ENCODE measurements around the gene DHRSX.

Gene DHRSX

DNA sequence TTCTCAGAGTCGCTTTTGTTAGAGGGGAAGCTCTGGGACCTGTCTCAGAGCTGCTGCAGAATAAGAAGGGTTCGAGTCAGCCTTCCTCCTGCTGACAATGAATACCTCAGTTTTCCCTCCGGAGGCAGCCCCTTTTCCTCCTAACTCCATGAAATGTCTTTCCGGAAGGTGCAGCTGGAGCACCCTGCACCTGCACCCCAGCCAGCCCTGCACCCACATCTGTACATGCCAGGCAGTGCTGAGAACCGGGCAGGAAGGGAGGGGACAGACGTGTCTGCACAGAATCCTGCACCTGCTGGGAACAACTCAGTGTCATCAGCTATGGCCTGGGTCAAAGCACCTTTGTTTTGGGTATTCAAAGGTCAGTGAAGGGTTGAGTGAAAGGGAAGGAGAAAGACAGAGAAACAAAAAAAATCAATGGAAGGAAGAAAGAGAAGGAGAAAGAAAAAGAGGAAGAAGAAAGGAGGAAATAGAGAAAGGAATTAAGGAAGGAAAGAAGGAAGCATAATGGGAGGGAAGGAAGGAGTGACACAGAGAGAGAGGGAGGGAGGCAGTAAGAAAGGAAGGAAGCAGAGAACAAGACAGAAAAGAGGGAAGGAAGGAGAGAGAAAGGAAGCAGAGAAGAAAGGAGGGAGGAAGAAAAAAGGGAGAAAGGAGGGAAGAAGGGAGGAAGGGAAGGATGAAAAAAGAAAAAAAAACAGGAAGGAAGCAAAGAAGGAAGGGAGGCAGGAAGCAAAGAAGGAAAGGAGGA, 273.7 kb downstream of the DHRSX start:
- no peak overlapping the region for H4K8ac ChIP-seq (ENCODE audit: low read depth, low read length)
- H2BK120ac ChIP-seq (ENCODE audit: low read depth, low read length): no peak overlapping the region
- no peak overlapping the region for H3K4me3 ChIP-seq (ENCODE audit: low read length)
- no peak overlapping the region for H2AK5ac ChIP-seq (ENCODE audit: low read length)
- H3K4me1 ChIP-seq (ENCODE audit: control insufficient read depth, low read depth, low read length): no peaks in the 10 kb centered on the region
- H3K18ac ChIP-seq (ENCODE audit: low read length): no peak overlapping the region
- H3K4me2 ChIP-seq (ENCODE audit: low read length): no peak overlapping the region
- no peaks in the 10 kb centered on the region for H3K79me2 ChIP-seq (ENCODE audit: control insufficient read depth, insufficient read depth, low read length)
- no peaks in the 10 kb centered on the region for H3K27me3 ChIP-seq (ENCODE audit: insufficient read depth, low read length, poor library complexity)
- H3K36me3 ChIP-seq (ENCODE audit: control insufficient read depth, insufficient read depth, low read length): no peaks in the 10 kb centered on the region
- H3K79me1 ChIP-seq (ENCODE audit: low read length): no peaks in the 10 kb centered on the region
- H2BK5ac ChIP-seq (ENCODE audit: low read length): no peak overlapping the region
- H3K56ac ChIP-seq (ENCODE audit: low read length): no peak overlapping the region
- H2BK15ac ChIP-seq (replicated peaks; ENCODE audit: low read depth): no peak overlapping the region
- H4K5ac ChIP-seq (ENCODE audit: low read length): no peak overlapping the region
- H3K9ac ChIP-seq (ENCODE audit: low read length): no peak overlapping the region
- no peak for DNase-seq
- no peak overlapping the region for H3K27ac ChIP-seq (ENCODE audit: low read depth, low read length)
- H3K4ac ChIP-seq (ENCODE audit: low read depth, low read length): no peak overlapping the region
- WGBS (ENCODE audit: extremely low coverage, insufficient coverage, low lambda C conversion rate): no CpG with 5 or more reads among the region's 6 CpGs
- H3K23ac ChIP-seq (ENCODE audit: low read length): no peak overlapping the region

DNA sequence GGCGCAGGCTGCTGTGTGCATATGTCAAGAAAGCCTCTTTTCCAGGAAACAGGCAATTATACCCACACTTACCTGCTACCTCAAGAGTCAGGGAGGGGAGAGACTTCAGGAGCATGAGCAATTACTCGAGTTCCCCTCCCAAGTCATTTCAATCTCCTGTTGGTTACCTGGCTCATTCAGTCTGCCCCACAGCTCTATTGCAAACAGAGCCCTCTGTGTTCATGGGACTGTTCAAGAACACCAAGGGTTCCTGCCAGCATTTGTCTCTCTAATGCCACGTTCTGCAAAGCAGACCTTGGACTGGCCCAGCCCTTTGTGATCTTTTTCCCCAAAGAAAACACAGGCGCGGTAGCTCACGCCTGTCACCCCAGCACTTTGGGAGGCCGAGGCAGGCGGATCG, 274.6 kb downstream of the DHRSX start:
- Histone ChIP-seq H4K5ac (ENCODE audit: low read length) (no peak overlapping the region), H2BK5ac (ENCODE audit: low read length) (no peak overlapping the region), H2BK120ac (ENCODE audit: low read depth, low read length) (no peak overlapping the region), H3K4ac (ENCODE audit: low read depth, low read length) (no peak overlapping the region), H3K23ac (ENCODE audit: low read length) (no peak overlapping the region), H3K79me2 (ENCODE audit: control insufficient read depth, insufficient read depth, low read length) (no peaks in the 10 kb centered on the region), H4K8ac (ENCODE audit: low read depth, low read length) (no peak overlapping the region), H3K18ac (ENCODE audit: low read length) (no peak overlapping the region), H3K4me3 (ENCODE audit: low read length) (no peak overlapping the region), H3K79me1 (ENCODE audit: low read length) (no peaks in the 10 kb centered on the region), H3K56ac (ENCODE audit: low read length) (no peak overlapping the region), H2AK5ac (ENCODE audit: low read length) (no peak overlapping the region), H3K4me2 (ENCODE audit: low read length) (no peak overlapping the region), H3K27me3 (ENCODE audit: insufficient read depth, low read length, poor library complexity) (no peaks in the 10 kb centered on the region), H3K9ac (ENCODE audit: low read length) (no peak overlapping the region), H2BK15ac (replicated peaks; ENCODE audit: low read depth) (no peak overlapping the region), H3K4me1 (ENCODE audit: control insufficient read depth, low read depth, low read length) (no peaks in the 10 kb centered on the region), H3K27ac (ENCODE audit: low read depth, low read length) (no peak overlapping the region), H3K36me3 (ENCODE audit: control insufficient read depth, insufficient read depth, low read length) (no peaks in the 10 kb centered on the region)
- no CpG with 5 or more reads among the region's 9 CpGs for WGBS (ENCODE audit: extremely low coverage, insufficient coverage, low lambda C conversion rate)
- DNase-seq: no peak

DNA sequence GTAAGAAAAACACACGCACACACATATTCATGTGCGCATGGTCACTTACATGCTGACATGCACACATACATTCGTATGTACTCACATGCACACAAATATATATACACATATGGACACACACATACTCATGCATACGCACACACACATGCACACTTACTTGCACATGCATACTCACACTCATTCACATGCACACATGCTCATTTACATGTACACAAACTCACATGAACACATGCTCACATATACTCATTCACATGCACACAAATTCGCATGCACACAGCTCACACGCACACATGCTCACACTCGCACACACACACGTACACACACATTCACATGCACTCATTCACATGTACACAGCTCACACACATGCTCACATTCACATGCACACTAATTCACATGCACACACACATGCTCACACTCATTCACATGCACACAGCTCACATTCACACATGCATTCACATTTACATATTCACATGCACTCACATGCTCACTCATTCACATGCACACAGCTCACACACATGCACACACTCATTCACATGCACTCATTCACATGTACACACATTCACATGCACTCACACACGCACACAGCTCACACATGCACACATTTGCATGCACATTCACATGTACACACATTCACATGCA, 276.1 kb downstream of the DHRSX start:
- Histone ChIP-seq H3K4me2 (ENCODE audit: low read length) (no peak overlapping the region), H3K79me1 (ENCODE audit: low read length) (no peaks in the 10 kb centered on the region), H4K8ac (ENCODE audit: low read depth, low read length) (no peak overlapping the region), H3K36me3 (ENCODE audit: control insufficient read depth, insufficient read depth, low read length) (peaks cover 5% of the 10 kb centered on the region), H2BK5ac (ENCODE audit: low read length) (no peak overlapping the region), H3K27ac (ENCODE audit: low read depth, low read length) (no peak overlapping the region), H3K56ac (ENCODE audit: low read length) (no peak overlapping the region), H3K4me3 (ENCODE audit: low read length) (no peak overlapping the region), H2BK120ac (ENCODE audit: low read depth, low read length) (no peak overlapping the region), H3K23ac (ENCODE audit: low read length) (no peak overlapping the region), H3K27me3 (ENCODE audit: insufficient read depth, low read length, poor library complexity) (no peaks in the 10 kb centered on the region), H3K9ac (ENCODE audit: low read length) (no peak overlapping the region), H3K79me2 (ENCODE audit: control insufficient read depth, insufficient read depth, low read length) (no peaks in the 10 kb centered on the region), H3K4me1 (ENCODE audit: control insufficient read depth, low read depth, low read length) (no peaks in the 10 kb centered on the region), H4K5ac (ENCODE audit: low read length) (no peak overlapping the region), H2AK5ac (ENCODE audit: low read length) (no peak overlapping the region), H3K18ac (ENCODE audit: low read length) (no peak overlapping the region), H2BK15ac (replicated peaks; ENCODE audit: low read depth) (no peak overlapping the region), H3K4ac (ENCODE audit: low read depth, low read length) (no peak overlapping the region)
- no peak for DNase-seq
- no CpG with 5 or more reads among the region's 9 CpGs for WGBS (ENCODE audit: extremely low coverage, insufficient coverage, low lambda C conversion rate)

DNA sequence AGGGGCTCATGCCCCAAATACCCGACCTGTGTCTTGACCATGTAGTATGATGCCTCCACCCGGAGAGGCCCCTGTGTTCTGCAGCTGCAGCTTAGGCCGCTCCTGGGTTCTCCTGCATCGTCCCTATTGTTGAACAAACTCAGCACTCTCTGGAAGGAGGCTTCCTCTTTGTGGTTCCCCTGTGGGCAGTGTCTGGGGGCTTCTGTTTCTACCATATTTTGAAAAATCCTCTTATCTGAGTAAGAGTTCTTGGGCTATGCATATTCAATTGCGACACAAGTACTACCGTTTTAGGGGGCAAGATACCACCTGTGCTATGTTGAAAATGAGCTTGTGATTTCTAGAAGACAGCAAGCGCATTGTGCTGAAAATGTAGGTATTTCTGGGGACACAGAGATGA, 276.6 kb downstream of the DHRSX start:
- H3K4me1 ChIP-seq (ENCODE audit: control insufficient read depth, low read depth, low read length): no peaks in the 10 kb centered on the region
- no peak overlapping the region for H2BK5ac ChIP-seq (ENCODE audit: low read length)
- no peak overlapping the region for H3K4me3 ChIP-seq (ENCODE audit: low read length)
- H3K4me2 ChIP-seq (ENCODE audit: low read length): no peak overlapping the region
- no peak overlapping the region for H3K18ac ChIP-seq (ENCODE audit: low read length)
- no peak overlapping the region for H3K9ac ChIP-seq (ENCODE audit: low read length)
- no peak for DNase-seq
- H3K79me1 ChIP-seq (ENCODE audit: low read length): no peaks in the 10 kb centered on the region
- H2AK5ac ChIP-seq (ENCODE audit: low read length): no peak overlapping the region
- no peak overlapping the region for H2BK120ac ChIP-seq (ENCODE audit: low read depth, low read length)
- H3K36me3 ChIP-seq (ENCODE audit: control insufficient read depth, insufficient read depth, low read length): peaks cover 5% of the 10 kb centered on the region
- WGBS (ENCODE audit: extremely low coverage, insufficient coverage, low lambda C conversion rate): no CpG with 5 or more reads among the region's 7 CpGs
- no peaks in the 10 kb centered on the region for H3K27me3 ChIP-seq (ENCODE audit: insufficient read depth, low read length, poor library complexity)
- H3K79me2 ChIP-seq (ENCODE audit: control insufficient read depth, insufficient read depth, low read length): no peaks in the 10 kb centered on the region
- no peak overlapping the region for H3K56ac ChIP-seq (ENCODE audit: low read length)
- H2BK15ac ChIP-seq (replicated peaks; ENCODE audit: low read depth): no peak overlapping the region
- no peak overlapping the region for H3K4ac ChIP-seq (ENCODE audit: low read depth, low read length)
- H4K8ac ChIP-seq (ENCODE audit: low read depth, low read length): no peak overlapping the region
- no peak overlapping the region for H4K5ac ChIP-seq (ENCODE audit: low read length)
- H3K23ac ChIP-seq (ENCODE audit: low read length): no peak overlapping the region
- no peak overlapping the region for H3K27ac ChIP-seq (ENCODE audit: low read depth, low read length)

DNA sequence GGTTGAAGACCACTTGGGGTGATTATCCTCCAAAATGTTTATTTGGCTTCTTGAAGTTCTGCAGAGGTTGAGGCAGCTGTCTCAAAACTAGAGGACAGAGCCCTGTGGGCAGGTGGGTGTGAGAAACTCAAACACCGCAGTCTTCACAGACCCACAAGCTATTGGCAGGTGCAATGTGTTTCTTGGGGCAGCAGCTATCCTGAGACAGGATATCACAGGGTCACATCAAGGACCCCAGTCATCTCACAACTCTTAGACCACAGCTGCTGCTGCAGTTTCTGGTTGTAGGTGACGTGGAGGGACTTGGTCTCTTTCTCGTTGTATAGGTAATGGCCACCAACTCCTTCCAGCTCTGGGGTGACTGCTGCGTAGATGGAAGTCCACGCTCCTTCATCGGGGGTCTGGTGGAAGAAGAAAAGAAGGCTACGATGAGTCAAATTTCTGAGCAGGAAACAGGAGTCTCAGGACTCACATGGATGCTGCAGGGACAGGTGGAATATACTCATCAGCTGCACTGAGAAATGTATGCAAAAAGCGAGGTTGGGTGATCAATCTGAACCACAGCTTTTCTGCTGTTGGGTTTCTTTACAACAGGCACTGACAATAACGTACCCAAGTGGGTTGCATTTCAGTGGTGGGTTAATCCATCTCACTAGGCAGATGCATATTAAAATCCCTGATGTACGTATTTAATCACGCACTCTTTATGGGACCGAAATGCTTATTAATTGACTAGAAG, 279.8 kb downstream of the DHRSX start:
- no peak overlapping the region for H3K4me2 ChIP-seq (ENCODE audit: low read length)
- no peak overlapping the region for H2BK15ac ChIP-seq (replicated peaks; ENCODE audit: low read depth)
- H3K79me1 ChIP-seq (ENCODE audit: low read length): no peaks in the 10 kb centered on the region
- no peak overlapping the region for H2BK5ac ChIP-seq (ENCODE audit: low read length)
- no peak overlapping the region for H3K9ac ChIP-seq (ENCODE audit: low read length)
- no peak overlapping the region for H3K4me3 ChIP-seq (ENCODE audit: low read length)
- H3K4ac ChIP-seq (ENCODE audit: low read depth, low read length): no peak overlapping the region
- no peak overlapping the region for H3K27ac ChIP-seq (ENCODE audit: low read depth, low read length)
- H3K56ac ChIP-seq (ENCODE audit: low read length): no peak overlapping the region
- no peak overlapping the region for H4K8ac ChIP-seq (ENCODE audit: low read depth, low read length)
- no peak overlapping the region for H2AK5ac ChIP-seq (ENCODE audit: low read length)
- no peak overlapping the region for H3K18ac ChIP-seq (ENCODE audit: low read length)
- no peak for DNase-seq
- H3K27me3 ChIP-seq (ENCODE audit: insufficient read depth, low read length, poor library complexity): no peaks in the 10 kb centered on the region
- H3K79me2 ChIP-seq (ENCODE audit: control insufficient read depth, insufficient read depth, low read length): no peaks in the 10 kb centered on the region
- WGBS (ENCODE audit: extremely low coverage, insufficient coverage, low lambda C conversion rate): no CpG with 5 or more reads among the region's 12 CpGs
- H4K5ac ChIP-seq (ENCODE audit: low read length): no peak overlapping the region
- no peak overlapping the region for H3K23ac ChIP-seq (ENCODE audit: low read length)
- no peaks in the 10 kb centered on the region for H3K4me1 ChIP-seq (ENCODE audit: control insufficient read depth, low read depth, low read length)
- peaks cover 5% of the 10 kb centered on the region for H3K36me3 ChIP-seq (ENCODE audit: control insufficient read depth, insufficient read depth, low read length)
- H2BK120ac ChIP-seq (ENCODE audit: low read depth, low read length): no peak overlapping the region
